Measurements from ENCODE around the gene PHACTR3. TPM values are rescaled to one million over a fixed set of nuclear protein-coding genes. Genes with fewer than 3 reads are reported as not detected.

Gene PHACTR3
- total and polyA plus RNA-seq, 2 of the 8 experiments (the other 6 are each of a cell fraction or from before 2014, with no cell fraction given): 0.05 to 0.13 TPM

- no peak overlapping the region for H3K4me2 ChIP-seq (ENCODE audit: insufficient read depth in 1 of 2, low read depth in 2 of 2, low read length in 2 of 2)
- no peak overlapping the region for H2AFZ ChIP-seq (ENCODE audit: low read length)
- ChIA-PET CTCF (ENCODE audit: partially characterized antibody) (interaction anchor here (1.0 kb wide), 1 partner anchor 13 kb away, joined by 3 read pairs; no protein-coding TSS in a partner anchor), POLR2A (ENCODE audit: partially characterized antibody) (no interaction called here)
- H3K9me3 ChIP-seq (ENCODE audit: insufficient read depth in 2 of 2, low read depth in 1 of 2, low read length in 1 of 2): peaks cover 92 to 94% of the 10 kb centered on the region in 2 experiments
- H2BK20ac ChIP-seq (ENCODE audit: low read length): no peak overlapping the region
- no peaks in the 10 kb centered on the region for H4K20me1 ChIP-seq (replicated peaks in 1 of 2; ENCODE audit: control insufficient read depth in 1 of 2, insufficient read depth in 2 of 2, low read length in 2 of 2)
- H3K79me2 ChIP-seq (ENCODE audit: control insufficient read depth in 1 of 2, insufficient read depth in 2 of 2, low read length in 2 of 2): no peaks in the 10 kb centered on the region
- H3K27ac ChIP-seq (ENCODE audit: low read depth, low read length): no peak overlapping the region
- H3K79me1 ChIP-seq (ENCODE audit: low read depth, low read length): no peaks in the 10 kb centered on the region
- H2BK15ac ChIP-seq (ENCODE audit: low read length): no peak overlapping the region
- no peak overlapping the region for H3K9ac ChIP-seq (replicated peaks in 1 of 4; ENCODE audit: extremely low read depth in 1 of 4, low read depth in 3 of 4, low read length in 3 of 4)
- no peaks in the 10 kb centered on the region for H3K27me3 ChIP-seq (replicated peaks in 1 of 4; ENCODE audit: control insufficient read depth in 3 of 4, extremely low read depth in 1 of 4, insufficient read depth in 3 of 4, low read length in 3 of 4)
- H4K5ac ChIP-seq (ENCODE audit: insufficient read length, low read depth, low read length): no peak overlapping the region
- no peak overlapping the region for H2BK12ac ChIP-seq (ENCODE audit: low read depth, low read length)
- no peak overlapping the region for H3K4me3 ChIP-seq (ENCODE audit: extremely low read depth in 1 of 4, insufficient read depth in 2 of 4, low read depth in 3 of 4, low read length in 4 of 4)
- no peak for DNase-seq (ENCODE audit: low read depth in 1 of 2, low spot score in 2 of 2)
- H3K36me3 ChIP-seq (ENCODE audit: control insufficient read depth in 2 of 4, insufficient read depth in 4 of 4, low read length in 3 of 4): no peaks in the 10 kb centered on the region
- no peak overlapping the region for H2BK120ac ChIP-seq (replicated peaks; ENCODE audit: low read depth, low read length)
- H3K4me1 ChIP-seq (replicated peaks in 1 of 4; ENCODE audit: control insufficient read depth in 3 of 4, insufficient read depth in 4 of 4, low read length in 3 of 4): no peaks in the 10 kb centered on the region
- H3K56ac ChIP-seq (replicated peaks; ENCODE audit: insufficient read length, low read depth, low read length): no peak overlapping the region
- no peak overlapping the region for H2BK5ac ChIP-seq (ENCODE audit: low read depth, low read length)
- no peak overlapping the region for H3K4ac ChIP-seq (replicated peaks; ENCODE audit: insufficient read length, low read depth, low read length)
- no peak overlapping the region for H3K18ac ChIP-seq (ENCODE audit: extremely low read depth, low read length)
- no peak overlapping the region for H3K14ac ChIP-seq (ENCODE audit: insufficient read length)
- H4K91ac ChIP-seq (replicated peaks; ENCODE audit: insufficient read length, low read length): no peak overlapping the region
- no peaks in the 10 kb centered on the region for H3K23me2 ChIP-seq (ENCODE audit: low read depth, low read length)
- no peak for FAIRE-seq
- 73 to 100% methylated on average over 1 to 8 of the region's 8 CpGs for WGBS, 2 experiments (ENCODE audit: extremely low coverage in 1 of 2, insufficient coverage in 1 of 2, insufficient read length in 1 of 2, insufficient replicate concordance in 2 of 2, low coverage in 1 of 2, low lambda C conversion rate in 2 of 2, missing lambda C conversion rate in 1 of 2)
- H4K8ac ChIP-seq (ENCODE audit: extremely low read depth, insufficient read depth, low read length): no peak overlapping the region
- no peak overlapping the region for H3K23ac ChIP-seq (ENCODE audit: insufficient read length)
- H2AK5ac ChIP-seq (ENCODE audit: low read depth, low read length): no peak overlapping the region
- no peak for TF ChIP-seq E2F6 (IDR thresholded peaks at IDR 0.05)
- no peak for TF ChIP-seq JUN (IDR thresholded peaks at IDR 0.05; ENCODE audit: low read depth, low read length)
- no peak for TF ChIP-seq CTCF (IDR thresholded peaks at IDR 0.05; ENCODE audit: control extremely low read depth in 1 of 3, insufficient read depth in 1 of 3, low read depth in 1 of 3, low read length in 3 of 3)
- no peak for TF ChIP-seq RFX5 (IDR thresholded peaks at IDR 0.05; ENCODE audit: borderline replicate concordance, low read depth, low read length)
- TF ChIP-seq ATF3 (IDR thresholded peaks at IDR 0.05; ENCODE audit: insufficient read depth, low read depth, low read length): no peak
- TF ChIP-seq USF2 (IDR thresholded peaks at IDR 0.05; ENCODE audit: low read length): no peak
- TF ChIP-seq NRF1 (IDR thresholded peaks at IDR 0.05; ENCODE audit: low read depth, low read length): no peak
- no peak for TF ChIP-seq CBX8 (IDR thresholded peaks at IDR 0.05; ENCODE audit: borderline replicate concordance, low read depth, low read length)
- TF ChIP-seq TAF1 (IDR thresholded peaks at IDR 0.05; ENCODE audit: low read depth, low read length): no peak
- no peak for TF ChIP-seq JUND (IDR thresholded peaks at IDR 0.05; ENCODE audit: low read length)
Measured at GRCh38 chr20:59735486-59735885, 131.1 kb downstream of the PHACTR3 start.
